Measurements from ENCODE around the gene VWA3B. TPM values are rescaled to one million over a fixed set of nuclear protein-coding genes. Genes with fewer than 3 reads are reported as not detected.
"Not testable (repeated sequence)": the region's sequence is repeated elsewhere in the genome, so short reads cannot be mapped to it uniquely, and the experiment has no call there.

The VWA3B gene
- total RNA-seq, 1 donor from 2014 or later, result not detected

DNA sequence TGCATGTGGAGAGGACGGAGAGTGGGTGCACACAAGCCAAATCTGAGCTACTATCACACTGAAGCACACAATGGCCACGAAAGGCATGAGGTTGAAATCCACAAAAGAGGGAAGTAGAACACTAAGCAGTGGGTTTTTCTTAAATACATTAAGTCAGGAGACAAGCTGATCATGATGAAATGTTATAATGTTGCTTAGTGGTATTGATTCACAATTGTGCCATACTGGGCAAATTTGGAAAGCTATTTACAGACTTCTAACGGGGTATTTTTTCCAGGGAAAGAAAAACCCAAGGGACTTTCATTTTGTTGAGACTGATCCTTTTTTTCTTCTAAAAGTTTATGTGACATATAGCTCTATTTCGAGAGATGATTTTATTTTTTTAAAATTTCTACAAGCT, 158.5 kb downstream of the VWA3B start:
- DNase-seq (ENCODE audit: low read depth in 2 of 2), result no peak

- no peak for DNase-seq (ENCODE audit: low read depth in 2 of 2)
These were observed 160.4 kb downstream of the VWA3B start for GRCh38 chr2:98247383-98247782.

- DNase-seq (ENCODE audit: low read depth in 2 of 2), result no peak
These were observed 165.2 kb downstream of the VWA3B start for GRCh38 chr2:98252038-98252773.

DNA sequence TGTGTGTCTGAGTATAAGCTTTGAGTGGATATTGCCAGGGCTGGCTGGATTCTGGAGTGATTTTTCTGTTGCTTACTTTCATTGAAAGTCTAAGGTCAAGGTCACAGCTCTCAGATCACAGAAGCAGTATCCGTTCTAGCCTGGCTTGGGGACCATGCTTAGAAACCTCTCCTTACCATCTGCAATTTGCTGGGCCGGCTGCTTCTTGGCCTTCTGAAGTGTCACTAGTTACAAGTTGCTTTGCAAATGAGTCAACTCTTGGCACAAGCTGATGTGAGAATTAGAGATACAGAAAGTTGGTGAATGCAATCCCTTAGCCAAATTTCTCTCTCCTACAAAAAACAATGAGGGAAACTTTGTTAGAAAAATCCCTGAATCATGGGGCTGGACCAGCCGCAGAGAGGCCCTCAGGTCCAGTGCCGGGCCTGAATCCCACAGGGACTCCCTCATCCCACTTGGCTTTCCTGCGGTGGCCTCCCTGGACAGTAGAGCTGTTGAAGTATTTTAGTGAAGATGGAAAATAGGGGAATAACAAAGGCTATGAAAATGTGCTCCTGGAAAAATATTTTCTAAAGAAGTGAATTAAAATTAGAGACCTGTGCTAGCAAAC, 166.6 kb downstream of the VWA3B start:
- DNase-seq (ENCODE audit: low read depth in 2 of 2), result no peak

GRCh38 chr2:98254504-98255059, 167.6 kb downstream of the VWA3B start:
- DNase-seq (ENCODE audit: low read depth in 2 of 2), result no peak

DNA sequence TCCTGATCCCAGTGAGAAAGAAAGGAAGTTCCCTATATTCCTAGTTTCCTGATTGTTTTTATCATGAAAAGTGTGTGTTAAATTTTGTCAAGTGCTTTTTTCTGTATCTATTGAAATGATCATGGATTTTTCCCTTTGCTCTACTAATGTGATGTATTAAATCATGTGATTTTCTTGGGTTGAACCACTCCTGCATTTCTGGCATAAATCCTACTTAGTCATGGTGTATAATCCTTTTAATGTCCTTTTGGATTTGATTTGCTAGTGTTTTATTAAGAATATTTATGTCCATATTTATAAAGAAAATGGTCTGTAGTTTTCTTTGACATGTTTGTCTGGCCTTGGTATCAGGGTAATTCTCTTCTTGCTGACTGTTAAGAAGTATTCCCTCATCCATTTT, 171.9 kb downstream of the VWA3B start:
- no peak for DNase-seq (ENCODE audit: low read depth in 2 of 2)

- no peak for DNase-seq (ENCODE audit: low read depth in 2 of 2)
These were observed 176.4 kb downstream of the VWA3B start for GRCh38 chr2:98263362-98263761.

DNA sequence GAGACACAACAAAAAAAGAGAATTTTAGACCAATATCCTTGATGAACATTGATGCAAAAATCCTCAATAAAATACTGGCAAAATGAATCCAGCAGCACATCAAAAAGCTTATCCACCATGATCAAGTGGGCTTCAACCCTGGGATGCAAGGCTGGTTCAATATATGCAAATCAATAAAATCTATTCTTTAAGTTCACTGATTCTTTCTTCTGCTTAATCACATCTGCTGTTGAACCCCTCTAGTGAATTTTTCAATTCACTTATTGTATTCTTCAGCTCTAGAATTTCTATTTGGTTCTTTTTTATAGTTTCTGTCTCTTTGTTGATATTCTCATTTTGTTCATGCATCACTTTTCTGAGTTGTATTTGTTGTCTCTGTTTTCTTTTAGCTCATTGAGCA, 181.3 kb downstream of the VWA3B start:
- DNase-seq (ENCODE audit: low read depth in 2 of 2), result not testable (repeated sequence)

DNA sequence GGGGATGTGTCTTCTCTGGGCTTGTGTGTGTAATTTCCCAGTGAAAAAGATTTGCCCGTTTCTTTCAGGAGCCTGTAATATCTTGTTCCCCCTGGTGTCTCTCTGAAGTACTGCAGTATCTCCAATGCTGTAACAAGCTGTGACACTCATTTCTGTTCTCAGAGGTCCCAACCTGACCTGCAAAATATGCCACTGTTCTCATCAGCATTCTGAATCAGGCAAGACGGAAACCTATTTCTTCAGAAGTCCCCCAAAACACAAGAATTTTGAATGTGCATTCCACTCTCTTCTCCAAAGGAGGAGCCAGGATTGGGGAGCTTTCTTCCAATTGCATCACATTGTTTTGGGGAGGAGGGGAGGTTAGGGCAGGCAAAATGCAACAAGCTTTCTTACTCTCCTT, 182.3 kb downstream of the VWA3B start:
- DNase-seq (ENCODE audit: low read depth in 2 of 2), result peak; percentile 53 to 67

DNA sequence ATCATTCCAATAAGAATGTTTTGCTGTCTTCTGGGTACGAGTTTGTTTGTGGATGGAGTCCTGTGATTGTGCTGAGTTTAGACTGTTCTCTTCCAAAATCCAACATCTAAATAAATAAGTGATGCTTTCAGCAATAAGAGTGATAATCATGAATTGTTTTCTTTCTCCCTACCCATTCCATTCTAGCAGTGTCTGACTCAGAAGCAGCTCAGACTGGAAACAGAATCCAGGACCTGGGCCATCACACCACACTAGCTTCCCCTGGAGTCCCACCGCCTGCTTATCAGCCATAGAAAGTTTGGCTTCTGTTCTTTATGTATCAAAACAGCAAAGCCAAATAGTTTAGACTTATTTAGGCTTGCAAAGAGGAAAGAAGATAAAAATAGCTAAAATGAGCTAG, 182.9 kb downstream of the VWA3B start:
- no peak for DNase-seq (ENCODE audit: low read depth in 2 of 2)

- no peak for DNase-seq (ENCODE audit: low read depth in 2 of 2)
These were observed 190.3 kb downstream of the VWA3B start for GRCh38 chr2:98277162-98277859.

- DNase-seq (ENCODE audit: low read depth in 2 of 2), result no peak
These were observed 191.1 kb downstream of the VWA3B start for GRCh38 chr2:98278074-98278473.

- DNase-seq (ENCODE audit: low read depth in 2 of 2), result peak; percentile 51 to 58
These were observed 193.6 kb downstream of the VWA3B start for GRCh38 chr2:98280376-98281102.

- no peak for DNase-seq (ENCODE audit: low read depth in 2 of 2)
These were observed 194.6 kb downstream of the VWA3B start for GRCh38 chr2:98281607-98282006.

DNA sequence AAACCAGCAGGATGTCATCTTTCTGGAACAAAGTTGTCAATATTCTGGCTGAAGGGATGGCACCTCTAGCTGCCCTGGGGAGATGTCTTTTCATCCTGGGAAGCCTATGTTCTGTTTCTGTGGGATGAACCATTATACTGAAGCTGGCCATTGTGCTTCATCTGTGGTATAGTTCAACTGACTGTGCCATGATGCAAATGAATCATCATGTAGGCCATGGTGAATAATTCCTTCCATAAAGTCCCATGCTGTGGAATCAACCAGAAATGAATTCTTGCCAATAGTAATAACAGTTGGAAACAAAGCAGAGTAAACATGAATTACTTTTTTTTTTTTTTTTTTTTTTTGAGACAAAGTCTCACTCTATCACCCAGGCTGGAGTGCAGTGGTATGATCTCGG, 195.1 kb downstream of the VWA3B start:
- DNase-seq (ENCODE audit: low read depth in 2 of 2), result peak in 1 of 2 donors; percentile 74

- no peak for DNase-seq (ENCODE audit: low read depth in 2 of 2)
These were observed 206.1 kb downstream of the VWA3B start for GRCh38 chr2:98293030-98293429.

DNA sequence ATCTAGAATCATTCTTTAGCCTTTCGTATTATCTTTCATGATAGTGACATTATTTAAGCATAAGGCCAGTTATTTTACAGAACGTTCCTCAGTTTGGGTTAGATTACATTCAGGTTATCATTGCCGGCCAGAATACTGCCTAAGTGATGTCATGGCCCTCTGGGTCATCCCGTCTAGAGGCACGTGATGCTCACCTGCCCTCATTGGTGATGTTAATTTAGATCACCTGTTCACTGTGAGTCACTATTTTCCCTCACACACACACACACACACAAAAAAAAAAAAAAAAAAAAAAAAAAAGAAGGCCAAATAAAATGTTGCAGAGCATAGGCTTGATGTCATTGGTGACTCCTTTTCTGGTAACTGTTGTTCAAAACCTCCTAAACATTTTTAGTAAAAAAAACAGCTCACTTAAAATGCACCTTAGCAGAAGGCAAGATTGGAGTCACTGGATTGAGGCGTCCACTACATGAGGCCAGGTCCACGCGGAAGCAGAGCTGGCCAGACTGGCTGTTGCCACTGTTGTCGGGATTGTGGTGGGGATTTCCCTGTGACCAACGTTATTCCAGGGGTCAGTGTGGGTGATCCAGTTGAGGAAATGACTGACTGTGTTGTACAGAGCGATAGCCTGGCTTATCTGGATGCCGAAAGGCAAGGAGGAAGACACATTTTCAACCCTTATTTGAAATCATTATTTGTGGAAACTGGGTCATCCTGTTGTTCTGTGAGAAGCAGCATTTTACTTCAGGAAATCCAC, 207.1 kb downstream of the VWA3B start:
- DNase-seq (ENCODE audit: low read depth in 2 of 2), result peak; percentile 89 to 98

GRCh38 chr2:98294711-98295110, 207.7 kb downstream of the VWA3B start:
- DNase-seq (ENCODE audit: low read depth in 2 of 2), result peak; percentile 44 to 77

DNA sequence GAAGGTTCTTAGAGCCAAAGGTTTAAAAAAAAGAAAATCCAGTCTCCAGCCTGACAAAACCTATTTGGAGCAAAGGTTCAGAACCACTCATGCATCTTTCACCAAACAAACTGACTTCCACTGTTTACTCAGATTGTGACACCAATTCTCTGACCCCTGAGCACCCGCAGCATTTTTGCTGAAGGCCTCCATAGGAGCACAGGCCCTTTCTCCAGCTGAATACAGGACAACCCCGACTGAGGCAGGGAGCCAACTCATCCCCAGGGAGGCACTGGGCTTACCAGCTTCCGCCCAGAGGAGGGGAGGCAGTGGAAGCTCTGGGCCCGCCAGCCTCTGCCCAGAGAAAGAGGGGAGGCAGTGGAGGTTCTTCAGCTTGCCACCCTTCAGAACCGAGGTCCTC, 208.3 kb downstream of the VWA3B start:
- peak in 1 of 2 donors; percentile 62 for DNase-seq (ENCODE audit: low read depth in 2 of 2)

GRCh38 chr2:98295721-98296414, 208.9 kb downstream of the VWA3B start:
- DNase-seq (ENCODE audit: low read depth in 2 of 2), result no peak
